ENCODE measurements around the gene LEP. TPM values are rescaled to one million over a fixed set of nuclear protein-coding genes. Genes with fewer than 3 reads are reported as not detected.

LEP gene
- total RNA-seq, 1 donor from 2014 or later, result not detected

DNA sequence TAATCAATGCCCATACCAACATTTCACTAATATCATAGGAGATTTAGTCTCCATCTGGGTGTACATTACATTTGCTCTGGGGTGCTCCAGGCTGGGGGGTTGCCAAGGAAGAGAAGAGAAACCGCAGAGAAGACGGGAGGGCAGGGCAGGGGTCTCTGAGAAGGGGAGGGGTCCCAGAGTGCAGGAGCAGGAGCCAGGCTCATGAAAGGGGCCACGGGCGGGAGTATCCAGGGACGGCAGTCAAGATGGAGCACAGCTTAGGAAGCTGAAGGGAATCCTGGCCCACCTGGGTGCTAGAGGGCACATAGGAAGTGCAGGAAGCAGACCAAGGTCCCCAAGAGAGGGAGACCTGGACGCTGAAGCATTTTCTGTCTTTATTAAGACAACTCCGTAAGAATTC, 2.2 kb downstream of the LEP start:
- TF ChIP-seq, protein P1, sequence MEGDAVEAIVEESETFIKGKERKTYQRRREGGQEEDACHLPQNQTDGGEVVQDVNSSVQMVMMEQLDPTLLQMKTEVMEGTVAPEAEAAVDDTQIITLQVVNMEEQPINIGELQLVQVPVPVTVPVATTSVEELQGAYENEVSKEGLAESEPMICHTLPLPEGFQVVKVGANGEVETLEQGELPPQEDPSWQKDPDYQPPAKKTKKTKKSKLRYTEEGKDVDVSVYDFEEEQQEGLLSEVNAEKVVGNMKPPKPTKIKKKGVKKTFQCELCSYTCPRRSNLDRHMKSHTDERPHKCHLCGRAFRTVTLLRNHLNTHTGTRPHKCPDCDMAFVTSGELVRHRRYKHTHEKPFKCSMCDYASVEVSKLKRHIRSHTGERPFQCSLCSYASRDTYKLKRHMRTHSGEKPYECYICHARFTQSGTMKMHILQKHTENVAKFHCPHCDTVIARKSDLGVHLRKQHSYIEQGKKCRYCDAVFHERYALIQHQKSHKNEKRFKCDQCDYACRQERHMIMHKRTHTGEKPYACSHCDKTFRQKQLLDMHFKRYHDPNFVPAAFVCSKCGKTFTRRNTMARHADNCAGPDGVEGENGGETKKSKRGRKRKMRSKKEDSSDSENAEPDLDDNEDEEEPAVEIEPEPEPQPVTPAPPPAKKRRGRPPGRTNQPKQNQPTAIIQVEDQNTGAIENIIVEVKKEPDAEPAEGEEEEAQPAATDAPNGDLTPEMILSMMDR (conservative IDR thresholded peaks at IDR 0.05; ENCODE audit: low read depth, low read length), result no peak
- no peak overlapping the region for H3K4me3 ChIP-seq (ENCODE audit: low read depth, low read length)
- DNase-seq (ENCODE audit: low read depth), result no peak

DNA sequence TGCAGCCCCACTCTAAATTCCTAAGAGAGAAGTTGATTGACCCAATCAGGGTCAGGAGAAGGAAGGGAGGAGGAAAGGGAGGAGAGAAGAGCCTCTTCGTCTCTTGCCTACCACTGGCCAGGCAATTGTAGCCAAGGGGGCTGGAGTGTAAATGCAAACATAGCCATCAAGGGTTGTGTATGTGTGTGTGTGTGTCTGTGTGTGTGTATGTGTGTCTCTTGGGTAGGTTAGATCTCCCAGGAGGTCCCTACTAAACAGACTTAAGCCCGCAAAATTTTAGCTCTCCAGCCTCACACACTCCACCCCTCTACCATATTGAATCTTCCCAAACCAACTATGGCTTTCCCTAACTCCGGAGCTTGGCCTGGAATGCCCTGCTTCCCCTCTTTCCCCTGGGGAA, 3.8 kb downstream of the LEP start:
- TF ChIP-seq, protein P1 (conservative IDR thresholded peaks at IDR 0.05; ENCODE audit: low read depth, low read length), result no peak
- no peak overlapping the region for H3K4me3 ChIP-seq (ENCODE audit: low read depth, low read length)
- DNase-seq (ENCODE audit: low read depth), result no peak

DNA sequence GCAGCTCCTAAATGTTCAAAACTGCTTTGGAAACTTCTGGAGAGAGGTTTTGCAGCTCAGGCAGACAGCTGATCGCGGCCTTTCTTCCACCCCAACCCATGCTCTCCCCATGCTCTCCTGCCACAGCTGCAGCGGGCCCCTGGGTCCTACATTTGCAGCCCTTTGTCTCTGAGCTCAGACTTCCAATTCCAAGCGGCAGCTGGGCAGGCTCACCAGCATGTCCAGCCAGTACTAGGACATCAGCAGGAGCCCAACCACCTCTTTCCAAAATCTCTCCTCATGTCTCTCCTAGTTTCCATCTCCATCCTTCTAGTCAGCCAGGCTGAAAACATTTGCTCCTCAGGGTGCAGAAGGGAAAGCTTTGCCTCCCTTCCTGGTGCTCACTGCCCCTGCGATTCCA, 6.0 kb downstream of the LEP start:
- DNase-seq (ENCODE audit: low read depth), result no peak
- TF ChIP-seq, protein P1 (conservative IDR thresholded peaks at IDR 0.05; ENCODE audit: low read depth, low read length), result no peak
- no peak overlapping the region for H3K4me3 ChIP-seq (ENCODE audit: low read depth, low read length)

DNA sequence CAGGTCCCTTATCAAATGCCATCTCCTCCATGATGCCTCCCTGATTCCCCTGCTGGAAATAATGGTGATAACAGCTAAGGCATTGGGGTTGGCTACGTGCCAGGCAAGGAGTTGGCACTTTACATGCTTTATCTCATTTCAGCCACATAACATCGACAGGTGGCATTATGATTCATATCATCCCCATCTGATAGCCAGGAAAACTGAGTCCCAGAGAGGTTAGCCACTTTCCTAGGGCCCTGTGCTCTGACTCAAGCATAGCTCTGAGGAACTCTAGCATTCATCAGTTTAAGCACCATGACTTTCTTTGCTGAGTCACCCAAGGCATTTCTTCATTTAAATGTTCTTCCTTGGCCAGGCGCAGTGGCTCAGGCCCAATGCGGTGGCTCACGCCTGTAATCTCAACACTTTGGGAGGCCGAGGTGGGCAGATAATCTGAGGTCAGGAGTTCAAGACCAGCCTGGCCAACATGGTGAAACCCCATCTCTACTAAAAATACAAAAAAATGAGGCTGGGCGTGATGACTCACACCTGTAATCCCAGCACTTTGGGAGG, 6.6 kb downstream of the LEP start:
- no peak overlapping the region for H3K4me3 ChIP-seq (ENCODE audit: low read depth, low read length)
- no peak for DNase-seq (ENCODE audit: low read depth)
- TF ChIP-seq, protein P1 (conservative IDR thresholded peaks at IDR 0.05; ENCODE audit: low read depth, low read length), result no peak

DNA sequence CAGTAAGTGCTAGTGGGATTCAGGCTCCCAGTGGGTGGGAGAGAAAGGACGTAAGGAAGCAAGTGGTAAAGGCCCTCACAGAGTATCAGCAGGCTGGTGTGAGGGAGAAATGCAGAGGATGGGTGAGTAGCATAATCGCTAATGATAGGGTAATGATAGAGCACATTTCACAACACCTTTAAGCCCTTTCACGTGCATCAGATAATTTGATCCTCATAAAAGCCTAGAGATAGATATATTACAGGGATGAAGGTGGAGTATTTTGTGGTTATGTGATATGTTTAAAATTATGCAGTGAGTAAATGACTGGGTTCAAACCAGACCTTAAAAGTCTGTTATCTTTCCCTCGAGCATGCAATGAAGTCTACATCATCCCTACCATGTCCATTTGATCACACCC, 10.3 kb downstream of the LEP start:
- DNase-seq (ENCODE audit: low read depth), result no peak
- TF ChIP-seq, protein P1 (conservative IDR thresholded peaks at IDR 0.05; ENCODE audit: low read depth, low read length), result no peak
- no peak overlapping the region for H3K4me3 ChIP-seq (ENCODE audit: low read depth, low read length)

DNA sequence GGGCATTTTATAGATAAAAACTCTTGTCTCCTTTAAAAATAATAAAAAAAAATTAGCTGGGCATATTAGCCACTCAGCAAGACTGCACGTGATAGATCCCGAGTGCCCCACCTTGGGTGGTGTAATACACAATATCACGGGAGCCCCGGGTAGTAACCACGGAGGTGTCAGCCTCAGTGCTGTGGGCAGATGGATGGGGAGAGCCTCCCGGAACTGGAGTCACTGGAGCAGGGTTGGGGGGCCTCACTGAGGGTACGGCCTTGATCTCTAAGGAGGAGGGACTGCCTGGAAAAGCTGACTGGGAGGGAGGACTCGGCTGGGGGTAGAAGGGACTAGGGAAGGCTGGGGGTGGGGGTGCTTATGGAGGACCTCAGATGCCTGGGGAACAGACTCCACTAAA, 12.6 kb downstream of the LEP start:
- H3K4me3 ChIP-seq (ENCODE audit: low read depth, low read length), result no peak overlapping the region
- TF ChIP-seq, protein P1 (conservative IDR thresholded peaks at IDR 0.05; ENCODE audit: low read depth, low read length), result no peak
- no peak for DNase-seq (ENCODE audit: low read depth)

DNA sequence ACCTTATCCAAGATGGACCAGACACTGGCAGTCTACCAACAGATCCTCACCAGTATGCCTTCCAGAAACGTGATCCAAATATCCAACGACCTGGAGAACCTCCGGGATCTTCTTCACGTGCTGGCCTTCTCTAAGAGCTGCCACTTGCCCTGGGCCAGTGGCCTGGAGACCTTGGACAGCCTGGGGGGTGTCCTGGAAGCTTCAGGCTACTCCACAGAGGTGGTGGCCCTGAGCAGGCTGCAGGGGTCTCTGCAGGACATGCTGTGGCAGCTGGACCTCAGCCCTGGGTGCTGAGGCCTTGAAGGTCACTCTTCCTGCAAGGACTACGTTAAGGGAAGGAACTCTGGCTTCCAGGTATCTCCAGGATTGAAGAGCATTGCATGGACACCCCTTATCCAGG, 13.4 kb downstream of the LEP start:
- TF ChIP-seq, protein P1 (conservative IDR thresholded peaks at IDR 0.05; ENCODE audit: low read depth, low read length), result no peak
- no peak overlapping the region for H3K4me3 ChIP-seq (ENCODE audit: low read depth, low read length)
- DNase-seq (ENCODE audit: low read depth), result no peak

All from epithelial cell of proximal tubule (primary cell).